Neural progenitor cell (in vitro differentiated cells): ENCODE results near the gene PYGB.

Source experiments
- CTCF ChIP-seq: fragments of 200-600 bp; sonication (generic); IDR thresholded peaks from 2 replicates; pipeline ENCODE4 v1.5.1; 2017; ENCODE audit warnings: antibody characterized with exemption, mild to moderate bottlenecking
- EZH2 ChIP-seq: fragments of 200-600 bp; sonication (generic); IDR thresholded peaks from 2 replicates; pipeline ENCODE4 v1.6.1; 2017; ENCODE audit warnings: antibody characterized with exemption, mild to moderate bottlenecking, moderate library complexity
- EZH2phosphoT487 ChIP-seq: fragments of 200-600 bp; sonication (generic); IDR thresholded peaks from 2 replicates; pipeline ENCODE4 v1.6.1; 2017; ENCODE audit warnings: antibody characterized with exemption

GRCh38 chr20:25313593-25313992 is 65.7 kb downstream of the PYGB start:
- TF ChIP-seq CTCF (no peak), EZH2 (no peak), EZH2phosphoT487 (no peak)
